T-helper 2 cell treated with Interferon-gamma antibody and Interleukin-4, amounts not matched to agents 5 μg/mL and 100 μg/mL, for 36 hours (primary cell): ENCODE data around the gene SAP30BP.

Experiments
- DNase-seq: peaks from one replicate; pipeline ENCODE4 v3.0.0; 2021; ENCODE audit warnings: low spot score
- H3K27ac Mint-ChIP-seq: one replicate; pipeline ENCODE4 v1.8.0; 2021; ENCODE audit warnings: mild to moderate bottlenecking, mixed read lengths
- H3K27me3 Mint-ChIP-seq: one replicate; pipeline ENCODE4 v1.8.0; 2021; ENCODE audit warnings: low read depth, mixed read lengths
- H3K36me3 Mint-ChIP-seq: one replicate; pipeline ENCODE4 v1.8.0; 2021; ENCODE audit warnings: low read depth, mixed read lengths
- H3K4me1 Mint-ChIP-seq: one replicate; pipeline ENCODE4 v1.8.0; 2021; ENCODE audit warnings: low read depth, mixed read lengths
- H3K4me3 Mint-ChIP-seq: one replicate; pipeline ENCODE4 v1.8.0; 2022; ENCODE audit warnings: mild to moderate bottlenecking, moderate library complexity, mixed read lengths
- H3K9me3 Mint-ChIP-seq: one replicate; pipeline ENCODE4 v1.8.0; 2021; ENCODE audit warnings: mixed read lengths

The SAP30BP gene

DNA sequence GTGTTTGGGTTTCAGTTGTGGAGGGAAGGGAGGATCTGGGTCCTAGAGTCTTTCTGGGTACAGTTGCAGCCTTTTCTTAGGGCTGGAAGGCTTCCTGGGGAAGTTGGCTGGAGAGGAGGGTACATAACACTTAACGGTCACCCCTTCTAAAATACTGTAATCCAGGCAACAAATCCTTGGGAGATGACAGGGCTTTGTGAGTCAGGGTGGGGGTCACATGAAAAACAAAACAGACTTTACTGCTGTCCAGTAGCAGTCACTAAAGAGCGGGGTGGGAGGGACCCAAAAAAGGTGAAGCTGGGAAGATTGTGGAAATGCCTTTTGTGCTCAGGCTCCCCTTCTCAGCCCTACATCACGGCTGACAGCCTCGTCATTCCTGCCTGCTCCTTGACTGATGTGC lies 6.3 kb downstream of the SAP30BP start:
- Mint-ChIP-seq H3K36me3 (peaks cover 43% of the 10 kb centered on the region), H3K4me1 (peaks cover 14% of the 10 kb centered on the region), H3K27ac (no peak overlapping the region), H3K4me3 (no peak overlapping the region), H3K27me3 (no peaks in the 10 kb centered on the region), H3K9me3 (no peaks in the 10 kb centered on the region)
- no peak for DNase-seq

- peaks cover 3% of the 10 kb centered on the region for H3K4me1 Mint-ChIP-seq
- H3K9me3 Mint-ChIP-seq: no peaks in the 10 kb centered on the region
- H3K27me3 Mint-ChIP-seq: no peaks in the 10 kb centered on the region
- no peak for DNase-seq
- H3K4me3 Mint-ChIP-seq: no peak overlapping the region
- H3K36me3 Mint-ChIP-seq: peaks cover 29% of the 10 kb centered on the region
- H3K27ac Mint-ChIP-seq: no peak overlapping the region
Measured at GRCh38 chr17:75676461-75676860, 9.3 kb downstream of the SAP30BP start.

DNA sequence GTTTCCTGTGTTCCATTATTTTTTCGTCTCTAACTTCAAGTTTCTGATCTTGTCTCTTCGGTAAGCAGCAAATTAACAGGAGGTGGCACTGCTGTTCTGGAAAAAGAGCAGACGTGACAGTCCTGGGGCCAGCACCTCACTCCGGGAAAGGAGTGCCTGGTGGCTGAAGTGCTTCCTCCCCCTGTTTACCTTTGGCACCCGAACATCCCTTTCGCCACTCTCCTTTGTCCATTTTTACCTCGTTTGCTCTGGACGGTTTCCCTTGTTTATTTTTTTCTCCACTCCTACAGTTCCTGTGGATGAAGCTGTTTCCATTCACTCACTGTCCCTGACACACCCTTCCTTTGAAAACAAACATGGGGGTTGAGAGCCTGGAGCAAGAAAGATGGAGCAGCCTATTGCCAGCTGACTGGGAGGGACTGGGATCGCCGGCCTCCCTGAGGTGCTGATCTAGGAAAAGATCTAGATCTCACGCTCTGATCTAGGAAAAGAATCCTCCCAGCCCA lies 12.6 kb downstream of the SAP30BP start:
- peaks cover 4% of the 10 kb centered on the region for H3K4me1 Mint-ChIP-seq
- no peak overlapping the region for H3K4me3 Mint-ChIP-seq
- H3K27ac Mint-ChIP-seq: no peak overlapping the region
- no peak for DNase-seq
- peaks cover 18% of the 10 kb centered on the region for H3K36me3 Mint-ChIP-seq
- no peaks in the 10 kb centered on the region for H3K27me3 Mint-ChIP-seq
- H3K9me3 Mint-ChIP-seq: no peaks in the 10 kb centered on the region

DNA sequence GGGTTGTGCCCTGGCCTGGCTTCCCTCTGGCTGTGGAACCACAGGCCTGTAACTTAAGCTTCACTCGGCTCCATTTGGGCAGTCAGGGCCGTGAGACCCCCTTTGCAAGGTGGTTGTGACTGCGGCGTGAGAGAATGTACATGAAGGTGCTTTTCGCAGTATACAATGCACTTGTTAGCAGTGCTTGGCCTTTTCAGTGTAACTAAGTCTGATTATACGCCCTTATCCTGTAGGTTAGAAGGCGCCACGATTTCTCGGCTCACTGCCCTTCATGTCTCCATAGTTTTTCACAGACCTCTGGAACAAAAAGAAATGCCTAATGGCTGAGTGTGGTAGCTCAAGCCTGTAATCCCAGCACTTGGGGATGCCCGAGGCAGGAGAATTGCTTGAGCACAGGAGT lies 13.3 kb downstream of the SAP30BP start:
- Mint-ChIP-seq H3K36me3 (peaks cover 16% of the 10 kb centered on the region), H3K4me1 (peaks cover 2% of the 10 kb centered on the region)
- no peak for DNase-seq

DNA sequence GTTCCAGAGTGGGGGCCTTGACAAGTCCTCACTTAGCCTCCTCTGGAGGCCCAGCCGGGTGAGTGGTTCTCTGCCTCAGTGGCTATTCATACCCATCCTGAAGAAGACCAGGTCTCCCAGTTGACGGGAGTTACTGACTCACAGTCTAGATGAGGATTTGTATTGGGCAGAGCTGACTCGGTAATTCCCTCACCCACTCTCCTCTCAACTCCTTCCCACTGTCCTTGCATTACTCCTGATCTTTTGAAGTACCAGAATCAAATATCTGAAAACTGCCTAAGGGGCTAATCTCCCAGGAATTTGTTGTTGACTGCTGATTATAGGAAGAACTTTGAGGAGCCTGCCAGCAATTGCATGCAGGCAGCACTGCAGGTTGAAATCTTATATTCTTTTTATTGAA lies 14.2 kb downstream of the SAP30BP start:
- Mint-ChIP-seq H3K4me3 (no peak overlapping the region), H3K27ac (no peak overlapping the region), H3K36me3 (peaks cover 17% of the 10 kb centered on the region), H3K4me1 (peaks cover 2% of the 10 kb centered on the region), H3K27me3 (no peaks in the 10 kb centered on the region), H3K9me3 (no peaks in the 10 kb centered on the region)
- no peak for DNase-seq

More for the DNA sequence above, 13.3 kb downstream of the SAP30BP start:
- no peak overlapping the region for H3K4me3 Mint-ChIP-seq
- H3K9me3 Mint-ChIP-seq: no peaks in the 10 kb centered on the region
- H3K27ac Mint-ChIP-seq: no peak overlapping the region
- no peaks in the 10 kb centered on the region for H3K27me3 Mint-ChIP-seq

DNA sequence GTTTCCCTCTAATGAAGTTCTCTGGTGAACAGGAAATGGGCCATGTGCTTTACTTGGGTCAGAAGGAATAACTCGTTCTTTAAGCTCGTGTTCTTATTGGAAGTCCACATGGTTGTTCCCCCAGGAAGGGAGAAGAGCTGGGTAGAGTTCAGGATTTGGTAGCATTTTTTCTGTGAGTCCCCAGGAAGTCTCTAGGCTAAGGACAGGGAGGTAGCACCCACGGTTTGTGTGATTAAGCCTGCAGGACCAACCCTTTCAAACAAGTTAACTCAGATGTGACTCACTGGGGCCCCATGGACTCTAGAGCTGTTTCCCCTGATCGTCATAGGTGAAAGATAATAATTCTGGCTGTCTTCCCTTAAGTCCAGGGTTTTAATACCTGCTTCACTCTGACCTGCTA lies 16.4 kb downstream of the SAP30BP start:
- Mint-ChIP-seq H3K4me1 (peaks cover 12% of the 10 kb centered on the region), H3K27ac (no peak overlapping the region), H3K9me3 (no peaks in the 10 kb centered on the region), H3K36me3 (peaks cover 10% of the 10 kb centered on the region), H3K4me3 (no peak overlapping the region), H3K27me3 (no peaks in the 10 kb centered on the region)
- no peak for DNase-seq

GRCh38 chr17:75684249-75684648 lies 17.1 kb downstream of the SAP30BP start:
- DNase-seq: no peak
- peaks cover 18% of the 10 kb centered on the region for H3K4me1 Mint-ChIP-seq
- H3K9me3 Mint-ChIP-seq: no peaks in the 10 kb centered on the region
- no peak overlapping the region for H3K4me3 Mint-ChIP-seq
- no peak overlapping the region for H3K27ac Mint-ChIP-seq
- H3K36me3 Mint-ChIP-seq: peaks cover 8% of the 10 kb centered on the region
- no peaks in the 10 kb centered on the region for H3K27me3 Mint-ChIP-seq

DNA sequence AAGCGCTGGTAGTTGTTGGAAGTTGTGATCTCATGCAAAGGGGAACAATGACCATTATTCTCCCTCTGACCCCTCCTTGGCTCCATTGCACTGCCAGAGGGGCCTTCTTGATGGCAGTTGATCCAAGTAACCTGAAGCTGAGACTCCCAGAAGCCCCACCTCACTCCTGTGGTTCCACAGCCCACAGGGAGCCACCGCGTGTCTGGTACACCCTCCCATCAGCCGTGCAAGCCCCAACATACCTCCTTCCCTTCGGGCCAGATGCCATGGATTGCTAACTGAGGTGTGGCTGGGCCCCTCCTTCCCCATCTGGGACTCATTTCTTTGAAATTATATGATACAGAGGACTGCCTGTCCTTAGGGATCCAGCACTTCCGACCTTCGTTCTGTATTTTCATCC lies 17.8 kb downstream of the SAP30BP start:
- H3K36me3 Mint-ChIP-seq: peaks cover 14% of the 10 kb centered on the region
- no peaks in the 10 kb centered on the region for H3K27me3 Mint-ChIP-seq
- no peaks in the 10 kb centered on the region for H3K9me3 Mint-ChIP-seq
- peaks cover 25% of the 10 kb centered on the region for H3K4me1 Mint-ChIP-seq
- H3K4me3 Mint-ChIP-seq: no peak overlapping the region
- no peak for DNase-seq
- H3K27ac Mint-ChIP-seq: no peak overlapping the region

DNA sequence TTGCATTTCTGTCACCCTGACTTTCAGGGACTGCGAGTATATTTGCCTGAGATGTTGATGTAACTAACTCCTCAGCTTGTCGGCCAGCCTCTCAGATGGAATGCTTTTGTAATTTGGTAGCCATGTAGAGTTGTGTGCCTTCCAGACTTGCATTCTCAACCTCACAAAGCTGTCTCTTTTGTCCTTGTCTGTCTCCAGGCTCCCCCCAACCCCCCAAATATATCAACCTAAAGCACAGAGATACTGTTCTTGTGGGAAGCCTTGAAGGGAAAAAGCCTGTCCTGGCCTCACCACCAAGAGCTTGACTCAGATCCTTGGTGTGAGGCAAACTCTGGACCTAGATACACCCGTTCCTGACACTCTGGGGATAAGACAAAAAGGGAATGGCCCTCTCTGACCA lies 18.4 kb downstream of the SAP30BP start:
- H3K27ac Mint-ChIP-seq: no peak overlapping the region
- H3K27me3 Mint-ChIP-seq: no peaks in the 10 kb centered on the region
- no peaks in the 10 kb centered on the region for H3K9me3 Mint-ChIP-seq
- H3K4me3 Mint-ChIP-seq: no peak overlapping the region
- DNase-seq: no peak
- peaks cover 27% of the 10 kb centered on the region for H3K4me1 Mint-ChIP-seq
- H3K36me3 Mint-ChIP-seq: peaks cover 14% of the 10 kb centered on the region

DNA sequence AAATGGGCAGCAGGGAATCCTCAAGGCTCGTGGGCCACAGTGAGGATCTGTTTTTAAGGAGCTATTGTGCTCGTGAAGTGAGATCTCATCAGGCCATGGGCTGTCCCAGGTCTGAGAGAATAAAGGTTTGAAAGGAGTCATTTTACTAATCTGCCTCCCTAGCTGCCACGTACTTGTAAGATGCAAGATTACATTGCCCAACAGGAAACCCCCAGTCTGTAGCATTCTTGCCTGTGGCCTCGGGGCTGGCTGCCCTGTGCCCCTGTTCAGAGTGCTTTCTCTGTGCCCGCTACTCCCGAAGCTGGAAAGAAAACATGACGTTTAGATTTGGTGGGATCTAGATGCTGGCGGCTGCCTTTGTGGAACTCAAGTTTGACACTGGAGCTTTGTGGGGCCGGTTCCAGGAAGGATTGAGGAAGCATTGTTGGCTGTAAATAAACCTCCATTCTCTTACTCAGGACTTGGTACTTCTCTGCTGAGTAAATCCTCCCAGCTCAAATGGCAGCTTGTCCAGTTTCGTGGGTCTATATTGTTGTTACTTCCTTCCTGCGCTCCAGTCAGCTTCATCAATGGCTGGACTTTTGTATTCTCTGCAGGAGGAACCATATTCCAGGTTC lies 21.2 kb downstream of the SAP30BP start:
- Mint-ChIP-seq H3K27me3 (no peaks in the 10 kb centered on the region), H3K4me3 (peak overlapping the region; percentile 5), H3K36me3 (peaks cover 24% of the 10 kb centered on the region), H3K27ac (peak overlapping the region; percentile 84), H3K9me3 (no peaks in the 10 kb centered on the region), H3K4me1 (peaks cover 36% of the 10 kb centered on the region)
- DNase-seq: peak; percentile 35

DNA sequence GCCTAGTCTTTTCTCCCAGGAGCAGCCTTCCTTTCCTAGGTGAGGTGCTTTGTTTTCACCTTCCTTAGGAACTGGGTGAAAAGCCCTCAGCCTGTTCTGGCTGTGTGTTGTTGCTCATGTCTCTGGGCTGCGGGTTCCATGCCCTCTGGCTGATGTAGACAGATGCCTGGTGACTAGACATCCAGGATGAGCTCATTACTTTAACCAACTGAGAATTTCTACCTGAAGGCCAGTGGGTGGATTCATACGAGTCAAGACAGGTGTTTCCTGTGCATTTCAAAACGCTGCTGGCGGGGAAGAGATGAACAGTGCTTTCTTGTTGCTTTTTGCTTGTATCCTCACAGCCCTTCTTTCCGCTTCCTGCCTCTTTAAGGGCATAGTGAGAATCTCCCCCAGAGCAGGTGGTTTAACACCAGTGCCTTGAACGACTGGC lies 22.3 kb downstream of the SAP30BP start:
- Mint-ChIP-seq H3K4me3 (peak overlapping the region; percentile 71), H3K36me3 (peaks cover 24% of the 10 kb centered on the region), H3K4me1 (peaks cover 34% of the 10 kb centered on the region), H3K27me3 (no peaks in the 10 kb centered on the region), H3K27ac (peak overlapping the region; percentile 84), H3K9me3 (no peaks in the 10 kb centered on the region)
- DNase-seq: peak; percentile 34

GRCh38 chr17:75691371-75691791 lies 24.2 kb downstream of the SAP30BP start:
- peaks cover 20% of the 10 kb centered on the region for H3K36me3 Mint-ChIP-seq
- H3K4me1 Mint-ChIP-seq: peaks cover 34% of the 10 kb centered on the region
- H3K27me3 Mint-ChIP-seq: no peaks in the 10 kb centered on the region
- no peaks in the 10 kb centered on the region for H3K9me3 Mint-ChIP-seq
- peak; percentile 56 for DNase-seq
- no peak overlapping the region for H3K4me3 Mint-ChIP-seq
- peak overlapping the region; percentile 68 for H3K27ac Mint-ChIP-seq

- no peaks in the 10 kb centered on the region for H3K9me3 Mint-ChIP-seq
- H3K36me3 Mint-ChIP-seq: peaks cover 20% of the 10 kb centered on the region
- H3K4me3 Mint-ChIP-seq: no peak overlapping the region
- peak overlapping the region; percentile 68 for H3K27ac Mint-ChIP-seq
- no peak for DNase-seq
- H3K27me3 Mint-ChIP-seq: no peaks in the 10 kb centered on the region
- H3K4me1 Mint-ChIP-seq: peaks cover 34% of the 10 kb centered on the region
Measured at GRCh38 chr17:75691801-75692626, 24.9 kb downstream of the SAP30BP start.

DNA sequence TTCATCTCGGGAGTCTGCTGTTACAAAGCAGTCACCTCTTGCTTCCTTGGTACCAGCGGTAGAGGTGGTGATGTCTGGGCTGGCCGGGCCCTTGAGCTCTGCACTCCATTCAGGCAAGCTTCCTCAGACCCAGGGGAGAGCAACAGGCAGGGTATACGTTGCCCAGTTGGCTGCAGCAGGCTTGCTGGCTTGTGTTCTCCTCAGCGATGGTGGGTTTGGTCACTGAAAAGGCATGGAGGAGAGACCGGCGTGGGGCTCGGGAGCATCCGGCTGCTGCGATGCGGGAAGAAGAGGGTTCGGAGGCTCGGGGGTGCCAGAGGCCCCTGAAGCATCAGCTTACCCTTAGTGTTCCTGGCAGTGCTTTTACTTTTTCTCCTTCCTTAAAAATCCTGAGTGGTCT lies 25.8 kb downstream of the SAP30BP start:
- H3K9me3 Mint-ChIP-seq: no peaks in the 10 kb centered on the region

More for the DNA sequence above, 25.8 kb downstream of the SAP30BP start:
- no peak overlapping the region for H3K4me3 Mint-ChIP-seq
- no peak overlapping the region for H3K27ac Mint-ChIP-seq
- no peaks in the 10 kb centered on the region for H3K27me3 Mint-ChIP-seq
- peaks cover 30% of the 10 kb centered on the region for H3K4me1 Mint-ChIP-seq
- DNase-seq: no peak
- peaks cover 19% of the 10 kb centered on the region for H3K36me3 Mint-ChIP-seq
